Neural progenitor cell (in vitro differentiated cells): Measurements from ENCODE around the gene FGFRL1. TPM values are rescaled to one million over a fixed set of nuclear protein-coding genes. Genes with fewer than 3 reads are reported as not detected.

Experiments
- DNase-seq: peaks from one replicate; pipeline ENCODE4 v3.0.0-alpha.2; 2016; ENCODE audit warnings: low spot score
- H2AFZ ChIP-seq: fragments of 200-600 bp; sonication (generic); replicated peaks from 2 replicates; pipeline ENCODE4 v1.6.1; 2016; ENCODE audit warnings: antibody characterized with exemption
- H3F3A ChIP-seq: fragments of 200-600 bp; sonication (generic); 2 replicates; pipeline ENCODE4 v1.6.1; 2016; ENCODE audit warnings: antibody characterized with exemption, low read depth
- H3K27ac ChIP-seq: fragments of 200-600 bp; sonication (generic); 2 replicates; pipeline ENCODE4 v1.5.1; 2016; ENCODE audit warnings: mild to moderate bottlenecking
- H3K27me3 ChIP-seq: fragments of 200-600 bp; sonication (generic); 2 replicates; pipeline ENCODE4 v1.6.1; 2016; ENCODE audit warnings: mild to moderate bottlenecking, moderate library complexity
- H3K36me3 ChIP-seq: fragments of 200-600 bp; sonication (generic); 2 replicates; pipeline ENCODE4 v1.5.1; 2016
- H3K4me1 ChIP-seq: fragments of 200-600 bp; sonication (generic); 2 replicates; pipeline ENCODE4 v1.6.1; 2016; ENCODE audit warnings: mixed run types
- H3K4me2 ChIP-seq: fragments of 200-600 bp; sonication (generic); 2 replicates; pipeline ENCODE4 v1.6.1; 2016
- H3K4me3 ChIP-seq: fragments of 200-600 bp; sonication (generic); 2 replicates; pipeline ENCODE4 v1.5.1; 2016
- H3K79me2 ChIP-seq: fragments of 200-600 bp; sonication (generic); 2 replicates; pipeline ENCODE4 v1.6.1; 2016; ENCODE audit warnings: low read depth
- H3K9ac ChIP-seq: fragments of 200-600 bp; sonication (generic); 2 replicates; pipeline ENCODE4 v1.6.1; 2016
- H3K9me3 ChIP-seq: fragments of 200-600 bp; sonication (generic); 2 replicates; pipeline ENCODE4 v1.5.1; 2016; ENCODE audit warnings: low read depth
- H4K20me1 ChIP-seq: fragments of 200-600 bp; sonication (generic); 2 replicates; pipeline ENCODE4 v1.6.1; 2016; ENCODE audit warnings: low read depth
- H3K27ac Mint-ChIP-seq: 3 replicates; pipeline ENCODE4 v1.8.0; 2021; ENCODE audit warnings: mixed read lengths
- H3K27me3 Mint-ChIP-seq: 2 replicates; pipeline ENCODE4 v1.8.0; 2022; ENCODE audit warnings: low read depth, mild to moderate bottlenecking, inconsistent platforms, moderate library complexity, mixed read lengths; ENCODE audit not compliant: insufficient read depth
- H3K36me3 Mint-ChIP-seq: 3 replicates; pipeline ENCODE4 v1.8.0; 2021; ENCODE audit warnings: mixed read lengths
- H3K4me1 Mint-ChIP-seq: 3 replicates; pipeline ENCODE4 v1.8.0; 2021; ENCODE audit warnings: mixed read lengths
- H3K4me3 Mint-ChIP-seq: 3 replicates; pipeline ENCODE4 v1.8.0; 2021; ENCODE audit warnings: mild to moderate bottlenecking, moderate library complexity, mixed read lengths
- H3K9me3 Mint-ChIP-seq: 3 replicates; pipeline ENCODE4 v1.8.0; 2020; ENCODE audit warnings: mixed read lengths
- EZH2 ChIP-seq: fragments of 200-600 bp; sonication (generic); IDR thresholded peaks from 2 replicates; pipeline ENCODE4 v1.6.1; 2017; ENCODE audit warnings: antibody characterized with exemption, mild to moderate bottlenecking, moderate library complexity
- EZH2phosphoT487 ChIP-seq: fragments of 200-600 bp; sonication (generic); IDR thresholded peaks from 2 replicates; pipeline ENCODE4 v1.6.1; 2017; ENCODE audit warnings: antibody characterized with exemption
- total RNA-seq: library from RNA; depleted of rRNA; stranded (reverse); fragments of >200 nt; gene quantifications from 2 replicates; pipeline ENCODE4 v1.2.3, GENCODE V29; 2015; ENCODE audit warnings: low replicate concordance
- TF ChIP-seq, protein P1 (sequence below): fragments of 200-600 bp; sonication (generic); IDR thresholded peaks from 2 replicates; pipeline ENCODE4 v1.5.1; 2017; ENCODE audit warnings: antibody characterized with exemption, mild to moderate bottlenecking

FGFRL1 gene
- total RNA-seq, 1 donor from 2014 or later, result 9.6 TPM

DNA sequence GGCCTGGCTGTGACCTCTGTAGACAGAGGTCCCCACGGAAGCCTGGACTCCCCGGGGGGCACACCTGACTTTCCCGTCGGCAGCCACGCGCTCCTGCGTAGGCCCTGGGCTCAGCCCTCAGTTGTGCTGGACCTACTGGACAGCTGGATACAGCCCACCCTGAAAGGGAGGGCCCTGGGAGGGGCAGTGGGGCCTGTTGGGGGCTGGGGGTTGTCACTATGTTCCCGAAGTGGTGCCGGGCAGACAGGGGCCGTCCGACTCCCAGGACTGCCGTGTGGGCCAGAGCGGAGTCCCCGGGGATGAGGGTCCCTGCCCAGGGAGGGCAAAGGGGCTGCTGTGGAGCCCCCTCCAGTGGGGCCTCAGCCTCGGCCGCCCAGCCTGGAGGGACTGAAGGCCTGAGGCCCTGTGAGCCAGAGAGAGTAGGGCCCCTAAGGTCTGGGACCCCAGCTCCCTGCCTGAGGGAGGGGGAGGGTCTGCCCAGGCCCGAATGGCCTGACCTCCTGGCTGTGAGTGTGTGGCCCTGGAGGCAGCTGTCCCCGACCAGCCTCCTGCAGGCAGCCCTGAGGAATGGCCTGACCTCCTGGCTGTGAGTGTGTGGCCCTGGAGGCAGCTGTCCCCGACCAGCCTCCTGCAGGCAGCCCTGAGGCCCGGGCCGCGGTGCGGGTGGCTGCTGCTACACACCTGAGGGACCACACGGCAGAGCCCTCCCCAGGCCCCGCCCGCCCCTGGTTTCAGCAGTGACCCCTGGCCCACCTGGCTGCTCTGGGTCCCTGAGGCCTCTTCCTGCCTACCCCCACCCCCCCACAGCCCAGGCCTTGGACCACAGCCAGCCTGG lies 25.8 kb downstream of the FGFRL1 start:
- peak; percentile 34 for DNase-seq
- Mint-ChIP-seq H3K9me3 (no peaks in the 10 kb centered on the region), H3K27ac (no peak overlapping the region), H3K36me3 (no peaks in the 10 kb centered on the region), H3K4me3 (no peak overlapping the region), H3K4me1 (peaks cover 23% of the 10 kb centered on the region), H3K27me3 (peaks cover 7% of the 10 kb centered on the region)
- H4K20me1 ChIP-seq, result no peaks in the 10 kb centered on the region
- no peak overlapping the region for H3K9ac ChIP-seq
- H3K4me2 ChIP-seq, result no peak overlapping the region
- no peaks in the 10 kb centered on the region for H3K79me2 ChIP-seq
- no peaks in the 10 kb centered on the region for H3K9me3 ChIP-seq
- H3F3A ChIP-seq, result peaks cover 21% of the 10 kb centered on the region
- TF ChIP-seq, protein P1, sequence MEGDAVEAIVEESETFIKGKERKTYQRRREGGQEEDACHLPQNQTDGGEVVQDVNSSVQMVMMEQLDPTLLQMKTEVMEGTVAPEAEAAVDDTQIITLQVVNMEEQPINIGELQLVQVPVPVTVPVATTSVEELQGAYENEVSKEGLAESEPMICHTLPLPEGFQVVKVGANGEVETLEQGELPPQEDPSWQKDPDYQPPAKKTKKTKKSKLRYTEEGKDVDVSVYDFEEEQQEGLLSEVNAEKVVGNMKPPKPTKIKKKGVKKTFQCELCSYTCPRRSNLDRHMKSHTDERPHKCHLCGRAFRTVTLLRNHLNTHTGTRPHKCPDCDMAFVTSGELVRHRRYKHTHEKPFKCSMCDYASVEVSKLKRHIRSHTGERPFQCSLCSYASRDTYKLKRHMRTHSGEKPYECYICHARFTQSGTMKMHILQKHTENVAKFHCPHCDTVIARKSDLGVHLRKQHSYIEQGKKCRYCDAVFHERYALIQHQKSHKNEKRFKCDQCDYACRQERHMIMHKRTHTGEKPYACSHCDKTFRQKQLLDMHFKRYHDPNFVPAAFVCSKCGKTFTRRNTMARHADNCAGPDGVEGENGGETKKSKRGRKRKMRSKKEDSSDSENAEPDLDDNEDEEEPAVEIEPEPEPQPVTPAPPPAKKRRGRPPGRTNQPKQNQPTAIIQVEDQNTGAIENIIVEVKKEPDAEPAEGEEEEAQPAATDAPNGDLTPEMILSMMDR, result no peak
- no peak for TF ChIP-seq EZH2
- no peak for TF ChIP-seq EZH2phosphoT487
- H3K27me3 ChIP-seq, result no peaks in the 10 kb centered on the region
- peaks cover 43% of the 10 kb centered on the region for H3K4me1 ChIP-seq
- no peak overlapping the region for H3K27ac ChIP-seq
- H3K4me3 ChIP-seq, result no peak overlapping the region
- no peaks in the 10 kb centered on the region for H3K36me3 ChIP-seq
- H2AFZ ChIP-seq, result no peak overlapping the region

DNA sequence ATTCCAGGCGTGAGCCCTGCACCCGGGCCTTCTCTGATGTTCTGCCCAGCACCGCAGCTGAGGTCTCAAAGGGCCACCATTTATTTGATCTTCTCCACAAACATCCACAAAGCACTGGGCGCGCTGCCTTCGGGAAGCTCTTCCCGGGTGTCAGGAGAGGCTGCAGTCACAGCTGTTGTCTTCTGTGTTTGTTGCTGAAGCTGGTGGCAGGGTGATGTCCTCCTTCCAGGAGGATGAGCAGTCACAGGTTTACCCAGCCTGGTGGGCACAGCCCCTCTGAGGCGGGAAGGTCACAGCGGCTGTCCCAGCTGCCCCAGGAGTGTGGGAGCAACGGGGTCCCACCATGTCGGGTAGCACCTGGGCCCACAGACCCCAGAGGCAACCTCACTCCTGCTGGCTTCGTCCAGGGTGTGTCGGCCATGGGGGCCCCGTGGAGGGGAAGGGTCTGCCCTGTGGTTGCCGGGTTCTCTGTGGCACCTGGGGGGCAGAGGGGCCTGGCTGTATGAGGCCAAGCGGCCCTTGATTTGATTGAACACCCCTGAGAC lies 27.6 kb downstream of the FGFRL1 start:
- H3K4me2 ChIP-seq, result no peak overlapping the region
- H3K9me3 Mint-ChIP-seq, result peaks cover 3% of the 10 kb centered on the region
- no peak overlapping the region for H3K27ac Mint-ChIP-seq
- no peaks in the 10 kb centered on the region for H3K79me2 ChIP-seq
- peaks cover 10% of the 10 kb centered on the region for H3K27me3 Mint-ChIP-seq
- H2AFZ ChIP-seq, result no peak overlapping the region
- no peak for DNase-seq
- no peaks in the 10 kb centered on the region for H3K9me3 ChIP-seq
- H4K20me1 ChIP-seq, result no peaks in the 10 kb centered on the region
- H3K4me1 ChIP-seq, result peaks cover 43% of the 10 kb centered on the region
- no peak overlapping the region for H3K4me3 ChIP-seq
- H3K36me3 Mint-ChIP-seq, result no peaks in the 10 kb centered on the region
- H3F3A ChIP-seq, result peaks cover 21% of the 10 kb centered on the region
- H3K27ac ChIP-seq, result no peak overlapping the region
- H3K36me3 ChIP-seq, result no peaks in the 10 kb centered on the region
- H3K27me3 ChIP-seq, result peaks cover 9% of the 10 kb centered on the region
- H3K9ac ChIP-seq, result no peak overlapping the region
- TF ChIP-seq, protein P1, result no peak
- no peak overlapping the region for H3K4me3 Mint-ChIP-seq
- peaks cover 33% of the 10 kb centered on the region for H3K4me1 Mint-ChIP-seq

DNA sequence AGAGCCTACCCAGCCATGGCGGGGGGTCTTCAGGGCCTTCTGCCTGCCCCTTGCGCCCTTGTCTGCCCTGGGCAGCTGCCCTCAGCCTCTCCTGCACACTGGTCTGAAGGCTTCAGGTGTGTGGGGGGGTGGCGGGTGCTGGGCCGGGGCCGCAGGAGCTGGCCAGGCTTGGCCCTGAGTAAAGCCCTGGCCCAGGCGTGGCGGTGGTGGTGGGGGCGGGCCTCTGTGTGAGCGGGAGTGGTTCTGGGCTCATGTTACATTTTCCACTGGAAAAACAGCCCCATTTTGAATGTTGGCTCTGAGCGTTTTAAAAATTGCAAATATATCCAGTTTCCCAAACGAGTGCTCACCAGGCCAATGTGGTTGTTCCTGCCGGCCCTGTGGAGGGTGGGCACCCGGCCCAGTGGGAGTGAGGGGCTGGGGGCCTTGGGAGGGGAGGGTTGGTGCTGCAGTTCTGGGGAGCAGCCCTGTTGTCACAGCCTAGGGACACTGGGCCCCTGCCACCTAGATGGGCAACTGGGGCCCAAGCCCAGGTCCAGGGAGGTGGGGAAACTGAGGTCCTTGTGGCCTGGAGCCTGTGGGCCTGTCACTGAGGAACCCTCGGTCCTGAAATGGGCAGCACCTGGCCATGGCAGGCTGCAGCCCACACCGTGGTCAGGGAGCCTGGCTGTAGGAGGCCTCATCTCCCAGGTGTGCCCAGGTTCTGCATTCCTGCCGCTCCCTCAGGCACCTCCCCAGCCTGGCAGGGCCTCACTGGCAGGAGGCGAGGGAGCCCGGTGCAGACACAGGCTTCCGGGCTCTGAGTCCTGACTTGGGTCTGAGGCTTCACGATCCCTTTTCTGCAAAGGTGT lies 28.3 kb downstream of the FGFRL1 start:
- peaks cover 16% of the 10 kb centered on the region for H3K27me3 ChIP-seq
- peak; percentile 62 for DNase-seq
- peaks cover 3% of the 10 kb centered on the region for H3K9me3 Mint-ChIP-seq

More for the DNA sequence above, 28.3 kb downstream of the FGFRL1 start:
- H3K4me3 ChIP-seq, result no peak overlapping the region
- no peak overlapping the region for H2AFZ ChIP-seq
- no peaks in the 10 kb centered on the region for H3K79me2 ChIP-seq
- Mint-ChIP-seq H3K4me1 (peaks cover 37% of the 10 kb centered on the region), H3K27ac (no peak overlapping the region), H3K27me3 (peaks cover 13% of the 10 kb centered on the region), H3K4me3 (peak overlapping the region; percentile 67), H3K36me3 (no peaks in the 10 kb centered on the region)
- H3K9ac ChIP-seq, result no peak overlapping the region
- no peak overlapping the region for H3K27ac ChIP-seq
- H4K20me1 ChIP-seq, result no peaks in the 10 kb centered on the region
- no peak overlapping the region for H3K4me2 ChIP-seq
- H3F3A ChIP-seq, result peaks cover 21% of the 10 kb centered on the region
- peaks cover 43% of the 10 kb centered on the region for H3K4me1 ChIP-seq
- no peak for TF ChIP-seq EZH2phosphoT487
- TF ChIP-seq, protein P1, result no peak
- TF ChIP-seq EZH2, result no peak
- no peaks in the 10 kb centered on the region for H3K9me3 ChIP-seq
- no peaks in the 10 kb centered on the region for H3K36me3 ChIP-seq
